HCT116 (cell line): ENCODE data around the gene TGFBRAP1. TPM values are rescaled to one million over a fixed set of nuclear protein-coding genes. Genes with fewer than 3 reads are reported as not detected.

Experiments
- ATAC-seq: fragments of 200-7000 bp; cut with Tn5 transposase; 2 replicates; pipeline ENCODE4 v1.9.1; 2020; ENCODE audit warnings: mild to moderate bottlenecking, moderate library complexity
- BruUV-seq: library from RNA; stranded (reverse); fragments of 400-500 nt; replicated peaks from 2 replicates; lab custom pipeline; 2021; lab: Mats Ljungman, UMichigan
- CTCF ChIA-PET: fragments of 300-600 bp; sonication (Branson Sonifier 250); formaldehyde crosslinking; loops from one replicate; lab custom pipeline; 2021; ENCODE audit warnings: antibody characterized with exemption; lab: Charles Lee
- POLR2A ChIA-PET: fragments of 300-600, 350-600 bp; sonication (Branson Sonifier 250); formaldehyde crosslinking; loops from one replicate; lab custom pipeline; 2021; ENCODE audit warnings: antibody characterized with exemption; lab: Charles Lee
- RAD21 ChIA-PET, 2 experiments: fragments of 300-600 bp; sonication (Branson Sonifier 250); formaldehyde crosslinking; loops; one replicate each; lab custom pipeline; 2023; ENCODE audit warnings: low total read pairs in 2 of 2; ENCODE audit not compliant: uncharacterized antibody in 2 of 2, unreplicated experiment in 2 of 2, low non-redundant PET in 1 of 2; lab: Charles Lee
- DNase-seq: peaks from one replicate; pipeline ENCODE4 v3.0.0-alpha.2; 2010; ENCODE audit warnings: low read depth, low spot score
- H2AFZ ChIP-seq: fragments of 200-600 bp; shearing (Covaris generic), sonication (generic); 2 replicates; pipeline ENCODE4 v1.6.1; 2017; ENCODE audit warnings: low read depth, mixed run types, mixed read lengths, antibody characterized with exemption, low read length; ENCODE audit not compliant: poor library complexity, severe bottlenecking
- H3K27ac ChIP-seq: 2 replicates; pipeline ENCODE4 v1.5.1; 2012; ENCODE audit warnings: low read depth, low read length
- H3K27me3 ChIP-seq: fragments of 200-600 bp; sonication (generic); 2 replicates; pipeline ENCODE4 v1.6.1; 2016; ENCODE audit warnings: mixed run types, low read length, mixed read lengths; ENCODE audit not compliant: insufficient read depth
- H3K36me3 ChIP-seq, 2 experiments: fragments of 200-500 bp in 1 of 2; fragments of 200-600 bp in 1 of 2; sonication (Bioruptor generic) in 1 of 2; sonication (generic) in 1 of 2; 2 replicates each; pipeline versions ENCODE4 v1.5.1 to v1.6.1; 2014 to 2016; ENCODE audit warnings: low read length in 2 of 2, inconsistent platforms in 1 of 2, mixed read lengths in 1 of 2, mixed run types in 1 of 2; ENCODE audit not compliant: insufficient read depth in 2 of 2, control insufficient read depth in 1 of 2
- H3K4me1 ChIP-seq, 2 experiments: fragments of 200-600 bp in 1 of 2; sonication (generic) in 1 of 2; 2 replicates each; pipeline versions ENCODE4 v1.5.1 to v1.6.1; 2012 to 2017; ENCODE audit warnings: low read length in 2 of 2, inconsistent platforms in 1 of 2, mild to moderate bottlenecking in 1 of 2, mixed read lengths in 1 of 2, mixed run types in 1 of 2, moderate library complexity in 1 of 2; ENCODE audit not compliant: insufficient read depth in 2 of 2, control insufficient read depth in 1 of 2
- H3K4me2 ChIP-seq: fragments of 200-600 bp; sonication (generic); 2 replicates; pipeline ENCODE4 v1.6.1; 2017; ENCODE audit warnings: mixed run types, low read length, mixed read lengths
- H3K4me3 ChIP-seq, 2 experiments: fragments of 200-600 bp in 1 of 2; sonication (generic) in 1 of 2; replicated peaks in 1 of 2; 2 replicates each; pipeline ENCODE4 v1.5.1; 2011 to 2016; ENCODE audit warnings: low read length in 2 of 2, control low read depth in 1 of 2, low read depth in 1 of 2, mild to moderate bottlenecking in 1 of 2, mixed read lengths in 1 of 2, mixed run types in 1 of 2
- H3K79me2 ChIP-seq: fragments of 200-600 bp; sonication (generic); 2 replicates; pipeline ENCODE4 v1.6.1; 2017; ENCODE audit warnings: mild to moderate bottlenecking, mixed run types, low read length, moderate library complexity, mixed read lengths; ENCODE audit not compliant: insufficient read depth
- H3K9ac ChIP-seq: fragments of 200-600 bp; sonication (generic); 2 replicates; pipeline ENCODE4 v1.6.1; 2016; ENCODE audit warnings: low read length, mixed read lengths
- H3K9me2 ChIP-seq: fragments of 200-600 bp; sonication (generic), shearing (Covaris generic); 2 replicates; pipeline ENCODE4 v1.6.1; 2017; ENCODE audit warnings: mixed run types, mild to moderate bottlenecking, moderate library complexity; ENCODE audit not compliant: insufficient read depth
- H3K9me3 ChIP-seq, 2 experiments: fragments of 200-500 bp in 1 of 2; fragments of 200-600 bp in 1 of 2; sonication (Bioruptor generic) in 1 of 2; sonication (generic) in 1 of 2; 2 replicates each; pipeline ENCODE4 v1.6.1; 2014 to 2017; ENCODE audit warnings: low read length in 2 of 2, mixed read lengths in 2 of 2, inconsistent platforms in 1 of 2, low read depth in 1 of 2, mild to moderate bottlenecking in 1 of 2, mixed run types in 1 of 2, moderate library complexity in 1 of 2; ENCODE audit not compliant: control insufficient read depth in 1 of 2, insufficient read depth in 1 of 2
- H4K20me1 ChIP-seq: fragments of 200-600 bp; sonication (generic), shearing (Covaris generic); 2 replicates; pipeline ENCODE4 v1.6.1; 2017; ENCODE audit warnings: mixed run types, mild to moderate bottlenecking, moderate library complexity; ENCODE audit not compliant: insufficient read depth
- CEBPB ChIP-seq: IDR thresholded peaks from 2 replicates; pipeline ENCODE4 v1.6.1; 2012; ENCODE audit warnings: low read depth
- CTCF ChIP-seq, 3 experiments: fragments of 200-600 bp in 1 of 3; sonication (generic) in 1 of 3; IDR thresholded peaks in 2 of 3; conservative IDR thresholded peaks in 1 of 3; 2 replicates each; pipeline ENCODE4 v1.5.1; 2012 to 2017; ENCODE audit warnings: low read depth in 2 of 3, low read length in 2 of 3, antibody characterized with exemption in 1 of 3, borderline replicate concordance in 1 of 3, control low read depth in 1 of 3, mild to moderate bottlenecking in 1 of 3, mixed read lengths in 1 of 3, mixed run types in 1 of 3, moderate library complexity in 1 of 3; ENCODE audit not compliant: insufficient read depth in 1 of 3
- FOSL1 ChIP-seq: IDR thresholded peaks from 2 replicates; pipeline ENCODE4 v1.6.1; 2012; ENCODE audit warnings: low read depth
- MAX ChIP-seq: IDR thresholded peaks from 2 replicates; pipeline ENCODE4 v1.6.1; 2012
- POLR2A ChIP-seq: IDR thresholded peaks from 2 replicates; pipeline ENCODE4 v1.7.0; 2011; ENCODE audit warnings: borderline replicate concordance; ENCODE audit not compliant: insufficient read depth, insufficient read length; ENCODE audit errors: extremely low read depth
- SP1 ChIP-seq: IDR thresholded peaks from 2 replicates; pipeline ENCODE4 v1.6.1; 2012; ENCODE audit warnings: low read depth
- SRF ChIP-seq: IDR thresholded peaks from 2 replicates; pipeline ENCODE4 v1.6.1; 2012; ENCODE audit warnings: low read depth
- ZFX ChIP-seq: fragments of 450-650 bp; IDR thresholded peaks from 2 replicates; pipeline ENCODE4 v1.6.1; 2017
- ZNF274 ChIP-seq: fragments of 200-500 bp; sonication (Bioruptor generic); IDR thresholded peaks from 2 replicates; pipeline ENCODE4 v1.6.1; 2014; ENCODE audit warnings: mild to moderate bottlenecking, low read depth, low read length, inconsistent platforms
- intact Hi-C: fragments of 100-400 bp; cut with micrococcal nuclease; formaldehyde crosslinking; loops from 2 replicates; pipeline ENCODE4 v1.10.0; 2022
- total RNA-seq: library from RNA; stranded (reverse); gene quantifications from one replicate; pipeline ENCODE4 v1.2.1, GENCODE V29; 2021; ENCODE audit not compliant: unreplicated experiment
- TF ChIP-seq, protein P1 (sequence below): IDR thresholded peaks from 2 replicates; pipeline ENCODE4 v1.6.1; 2012; ENCODE audit warnings: low read depth

The TGFBRAP1 gene
- total RNA-seq, 1 experiment from 2014 or later, result 18.3 TPM

GRCh38 chr2:105294046-105294445 lies 35.5 kb downstream of the TGFBRAP1 start:
- no peak overlapping the region for H2AFZ ChIP-seq
- H3K9me2 ChIP-seq, result no peaks in the 10 kb centered on the region
- H3K79me2 ChIP-seq, result no peaks in the 10 kb centered on the region; the same call in 1 of the 2 replicates
- no peaks in the 10 kb centered on the region for H3K27me3 ChIP-seq
- no peak overlapping the region for H3K4me2 ChIP-seq
- ChIA-PET CTCF (interaction anchor here (0.7 to 1.8 kb wide), 3 partner anchors 15 to 179 kb away, joined by 3 to 5 read pairs (median 5); no protein-coding TSS in a partner anchor), POLR2A (no interaction called here), RAD21 (no interaction called here)
- no peak overlapping the region for H3K27ac ChIP-seq
- ATAC-seq, result no peak
- intact Hi-C loops, result no loop called here
- H3K36me3 ChIP-seq, result peaks cover 17 to 18% of the 10 kb centered on the region in 2 experiments; a peak in 2 of 4 replicates
- BruUV-seq, result no TSS peak
- no peaks in the 10 kb centered on the region for H3K4me1 ChIP-seq
- no peak for DNase-seq
- no peak overlapping the region for H3K9ac ChIP-seq
- TF ChIP-seq POLR2A, result no peak
- TF ChIP-seq ZNF274, result no peak
- no peak for TF ChIP-seq SRF
- no peak for TF ChIP-seq FOSL1
- no peak for TF ChIP-seq ZFX
- TF ChIP-seq, protein P1, sequence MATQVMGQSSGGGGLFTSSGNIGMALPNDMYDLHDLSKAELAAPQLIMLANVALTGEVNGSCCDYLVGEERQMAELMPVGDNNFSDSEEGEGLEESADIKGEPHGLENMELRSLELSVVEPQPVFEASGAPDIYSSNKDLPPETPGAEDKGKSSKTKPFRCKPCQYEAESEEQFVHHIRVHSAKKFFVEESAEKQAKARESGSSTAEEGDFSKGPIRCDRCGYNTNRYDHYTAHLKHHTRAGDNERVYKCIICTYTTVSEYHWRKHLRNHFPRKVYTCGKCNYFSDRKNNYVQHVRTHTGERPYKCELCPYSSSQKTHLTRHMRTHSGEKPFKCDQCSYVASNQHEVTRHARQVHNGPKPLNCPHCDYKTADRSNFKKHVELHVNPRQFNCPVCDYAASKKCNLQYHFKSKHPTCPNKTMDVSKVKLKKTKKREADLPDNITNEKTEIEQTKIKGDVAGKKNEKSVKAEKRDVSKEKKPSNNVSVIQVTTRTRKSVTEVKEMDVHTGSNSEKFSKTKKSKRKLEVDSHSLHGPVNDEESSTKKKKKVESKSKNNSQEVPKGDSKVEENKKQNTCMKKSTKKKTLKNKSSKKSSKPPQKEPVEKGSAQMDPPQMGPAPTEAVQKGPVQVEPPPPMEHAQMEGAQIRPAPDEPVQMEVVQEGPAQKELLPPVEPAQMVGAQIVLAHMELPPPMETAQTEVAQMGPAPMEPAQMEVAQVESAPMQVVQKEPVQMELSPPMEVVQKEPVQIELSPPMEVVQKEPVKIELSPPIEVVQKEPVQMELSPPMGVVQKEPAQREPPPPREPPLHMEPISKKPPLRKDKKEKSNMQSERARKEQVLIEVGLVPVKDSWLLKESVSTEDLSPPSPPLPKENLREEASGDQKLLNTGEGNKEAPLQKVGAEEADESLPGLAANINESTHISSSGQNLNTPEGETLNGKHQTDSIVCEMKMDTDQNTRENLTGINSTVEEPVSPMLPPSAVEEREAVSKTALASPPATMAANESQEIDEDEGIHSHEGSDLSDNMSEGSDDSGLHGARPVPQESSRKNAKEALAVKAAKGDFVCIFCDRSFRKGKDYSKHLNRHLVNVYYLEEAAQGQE, result no peak
- TF ChIP-seq MAX, result no peak
- no peak for TF ChIP-seq CEBPB
- no peak for TF ChIP-seq CTCF (IDR thresholded peaks at IDR 0.05 in 2 of 3, conservative IDR thresholded peaks at IDR 0.05 in 1 of 3; ENCODE audit: borderline replicate concordance in 1 of 3, insufficient read depth in 1 of 3, low read depth in 2 of 3, low read length in 2 of 3)
- TF ChIP-seq SP1, result no peak
- H4K20me1 ChIP-seq, result no peaks in the 10 kb centered on the region
- H3K4me3 ChIP-seq, result no peak overlapping the region
- no peaks in the 10 kb centered on the region for H3K9me3 ChIP-seq
